Measurements from ENCODE around the gene CDH26. TPM values are rescaled to one million over a fixed set of nuclear protein-coding genes. Genes with fewer than 3 reads are reported as not detected.
A peak's percentile ranks its signal among the peaks of the same experiment; 100 is the strongest.

The CDH26 gene
- polyA plus RNA-seq (2013, experiment 1 of 2) = 0.04 TPM
- polyA plus RNA-seq (2013, experiment 2 of 2) = 0.04 TPM

- Histone ChIP-seq H3K4me3 (ENCODE audit: insufficient read depth in 1 of 2, low read depth in 1 of 2, low read length in 2 of 2) (no peak within 1 kb of the TSS), H2AFZ (ENCODE audit: low read depth, low read length) (no peak within 1 kb of the TSS), H3K9ac (ENCODE audit: low read length) (no peak within 1 kb of the TSS), H2BK120ac (ENCODE audit: low read depth, low read length) (no peak within 1 kb of the TSS), H2AK5ac (ENCODE audit: low read length, severe bottlenecking) (no peak within 1 kb of the TSS), H2BK15ac (ENCODE audit: low read depth, poor library complexity, severe bottlenecking) (no peak within 1 kb of the TSS), H3K4ac (ENCODE audit: low read depth in 1 of 2, low read length in 2 of 2) (no peak within 1 kb of the TSS), H2BK12ac (ENCODE audit: low read length in 2 of 2) (no peak within 1 kb of the TSS), H2BK5ac (ENCODE audit: low read depth, low read length, poor library complexity, severe bottlenecking) (no peak within 1 kb of the TSS), H4K91ac (ENCODE audit: low read length) (no peak within 1 kb of the TSS), H3K79me1 (replicated peaks; ENCODE audit: low read length, poor library complexity, severe bottlenecking) (no peaks in the 10 kb centered on the region), H3K27ac (ENCODE audit: low read length, poor library complexity, severe bottlenecking) (no peak within 1 kb of the TSS), H3K4me1 (ENCODE audit: control insufficient read depth, insufficient read depth, low read depth, low read length) (no peaks in the 10 kb centered on the region), H3K27me3 (ENCODE audit: control insufficient read depth in 1 of 2, insufficient read depth in 1 of 2, low read length in 2 of 2) (no peaks in the 10 kb centered on the region), H4K8ac (ENCODE audit: low read length) (no peak within 1 kb of the TSS), H3K4me2 (ENCODE audit: low read length, poor library complexity, severe bottlenecking) (no peak within 1 kb of the TSS), H3K18ac (ENCODE audit: low read depth in 1 of 2, low read length in 2 of 2) (no peak within 1 kb of the TSS), H3K36me3 (ENCODE audit: control insufficient read depth in 1 of 2, insufficient read depth in 2 of 2, low read depth in 1 of 2, low read length in 2 of 2) (no peaks in the 10 kb centered on the region), H3K14ac (ENCODE audit: low read length in 2 of 2) (peak within 1 kb of the TSS in 1 of 2 experiments; percentile 66), H3K9me3 (ENCODE audit: control insufficient read depth, low read length) (no peaks in the 10 kb centered on the region), H3K23ac (ENCODE audit: low read length in 2 of 2) (no peak within 1 kb of the TSS)
- WGBS = 91% methylated on average over 3 of the region's 5 CpGs
- no peak for DNase-seq
Observed at GRCh38 chr20:59958123-59958522, at the start of gene CDH26. TSS of gene CDH26 (plus strand) at chr20:59958423. CDS start at chr20:59958727, 304 bp downstream.

GRCh38 chr20:59908855-59909254 is 49.4 kb upstream of the CDH26 start:
- no peak overlapping the region for H3K23ac ChIP-seq (ENCODE audit: low read length in 2 of 2)
- no peaks in the 10 kb centered on the region for H3K27me3 ChIP-seq (ENCODE audit: control insufficient read depth in 1 of 2, insufficient read depth in 1 of 2, low read length in 2 of 2)
- H4K8ac ChIP-seq (ENCODE audit: low read length) = no peak overlapping the region
- H3K4me1 ChIP-seq (ENCODE audit: control insufficient read depth, insufficient read depth, low read depth, low read length) = no peaks in the 10 kb centered on the region
- no peak overlapping the region for H2BK12ac ChIP-seq (ENCODE audit: low read length in 2 of 2)
- H3K4ac ChIP-seq (ENCODE audit: low read depth in 1 of 2, low read length in 2 of 2) = no peak overlapping the region
- no peak overlapping the region for H2BK120ac ChIP-seq (ENCODE audit: low read depth, low read length)
- H2BK5ac ChIP-seq (ENCODE audit: low read depth, low read length, poor library complexity, severe bottlenecking) = no peak overlapping the region
- H2BK15ac ChIP-seq (ENCODE audit: low read depth, poor library complexity, severe bottlenecking) = no peak overlapping the region
- H3K14ac ChIP-seq (ENCODE audit: low read length in 2 of 2) = no peak overlapping the region
- H3K9me3 ChIP-seq (ENCODE audit: control insufficient read depth, low read length) = no peaks in the 10 kb centered on the region
- no peak for DNase-seq
- no peak overlapping the region for H4K91ac ChIP-seq (ENCODE audit: low read length)
- no peaks in the 10 kb centered on the region for H3K79me1 ChIP-seq (replicated peaks; ENCODE audit: low read length, poor library complexity, severe bottlenecking)
- H3K27ac ChIP-seq (ENCODE audit: low read length, poor library complexity, severe bottlenecking) = no peak overlapping the region
- no peak overlapping the region for H3K9ac ChIP-seq (ENCODE audit: low read length)
- no peak overlapping the region for H2AFZ ChIP-seq (ENCODE audit: low read depth, low read length)
- H3K18ac ChIP-seq (ENCODE audit: low read depth in 1 of 2, low read length in 2 of 2) = no peak overlapping the region
- 89% methylated on average over 5 of the region's 5 CpGs for WGBS
- H3K4me3 ChIP-seq (ENCODE audit: insufficient read depth in 1 of 2, low read depth in 1 of 2, low read length in 2 of 2) = no peak overlapping the region
- H3K36me3 ChIP-seq (ENCODE audit: control insufficient read depth in 1 of 2, insufficient read depth in 2 of 2, low read depth in 1 of 2, low read length in 2 of 2) = no peaks in the 10 kb centered on the region
- no peak overlapping the region for H2AK5ac ChIP-seq (ENCODE audit: low read length, severe bottlenecking)
- H3K4me2 ChIP-seq (ENCODE audit: low read length, poor library complexity, severe bottlenecking) = no peak overlapping the region

DNA sequence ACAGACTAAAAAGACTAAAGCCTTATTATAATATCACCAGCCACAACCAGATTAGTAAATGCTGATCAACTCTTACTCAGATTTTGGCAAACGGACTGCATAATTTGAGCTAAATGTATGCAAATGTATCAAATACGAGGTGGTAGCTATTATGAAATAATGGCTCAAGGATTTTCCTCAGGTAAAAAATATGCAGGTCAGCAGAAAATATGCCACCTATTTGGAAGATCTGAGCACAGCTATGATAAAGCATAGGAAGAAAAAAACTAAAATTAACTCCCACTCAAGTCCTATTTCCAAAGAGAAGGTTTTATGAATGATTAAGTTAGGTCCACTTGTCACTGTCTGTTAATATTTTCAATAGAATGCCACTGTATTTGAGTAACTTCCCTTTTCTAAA is 47.2 kb upstream of the CDH26 start:
- no peaks in the 10 kb centered on the region for H3K9me3 ChIP-seq (ENCODE audit: control insufficient read depth, low read length)
- H3K4me2 ChIP-seq (ENCODE audit: low read length, poor library complexity, severe bottlenecking) = no peak overlapping the region
- H3K4me1 ChIP-seq (ENCODE audit: control insufficient read depth, insufficient read depth, low read depth, low read length) = no peaks in the 10 kb centered on the region
- H2BK5ac ChIP-seq (ENCODE audit: low read depth, low read length, poor library complexity, severe bottlenecking) = no peak overlapping the region
- no peak overlapping the region for H3K4ac ChIP-seq (ENCODE audit: low read depth in 1 of 2, low read length in 2 of 2)
- no peak overlapping the region for H2AK5ac ChIP-seq (ENCODE audit: low read length, severe bottlenecking)
- no peak overlapping the region for H2AFZ ChIP-seq (ENCODE audit: low read depth, low read length)
- no peak overlapping the region for H3K23ac ChIP-seq (ENCODE audit: low read length in 2 of 2)
- no peak overlapping the region for H3K18ac ChIP-seq (ENCODE audit: low read depth in 1 of 2, low read length in 2 of 2)
- H3K9ac ChIP-seq (ENCODE audit: low read length) = no peak overlapping the region
- H3K14ac ChIP-seq (ENCODE audit: low read length in 2 of 2) = no peak overlapping the region
- no peaks in the 10 kb centered on the region for H3K36me3 ChIP-seq (ENCODE audit: control insufficient read depth in 1 of 2, insufficient read depth in 2 of 2, low read depth in 1 of 2, low read length in 2 of 2)
- DNase-seq = no peak
- H3K79me1 ChIP-seq (replicated peaks; ENCODE audit: low read length, poor library complexity, severe bottlenecking) = no peaks in the 10 kb centered on the region
- no peak overlapping the region for H2BK120ac ChIP-seq (ENCODE audit: low read depth, low read length)
- no peak overlapping the region for H2BK12ac ChIP-seq (ENCODE audit: low read length in 2 of 2)
- no peak overlapping the region for H2BK15ac ChIP-seq (ENCODE audit: low read depth, poor library complexity, severe bottlenecking)
- H3K27ac ChIP-seq (ENCODE audit: low read length, poor library complexity, severe bottlenecking) = no peak overlapping the region
- H3K27me3 ChIP-seq (ENCODE audit: control insufficient read depth in 1 of 2, insufficient read depth in 1 of 2, low read length in 2 of 2) = no peaks in the 10 kb centered on the region
- no peak overlapping the region for H4K91ac ChIP-seq (ENCODE audit: low read length)
- H4K8ac ChIP-seq (ENCODE audit: low read length) = no peak overlapping the region
- no peak overlapping the region for H3K4me3 ChIP-seq (ENCODE audit: insufficient read depth in 1 of 2, low read depth in 1 of 2, low read length in 2 of 2)
- 67% methylated on average over 2 of the region's 2 CpGs for WGBS

- Histone ChIP-seq H3K23ac (ENCODE audit: low read length in 2 of 2) (no peak overlapping the region), H3K14ac (ENCODE audit: low read length in 2 of 2) (no peak overlapping the region), H2AFZ (ENCODE audit: low read depth, low read length) (no peak overlapping the region), H2BK120ac (ENCODE audit: low read depth, low read length) (no peak overlapping the region), H3K9me3 (ENCODE audit: control insufficient read depth, low read length) (no peaks in the 10 kb centered on the region), H3K36me3 (ENCODE audit: control insufficient read depth in 1 of 2, insufficient read depth in 2 of 2, low read depth in 1 of 2, low read length in 2 of 2) (no peaks in the 10 kb centered on the region), H3K9ac (ENCODE audit: low read length) (no peak overlapping the region), H2BK15ac (ENCODE audit: low read depth, poor library complexity, severe bottlenecking) (no peak overlapping the region), H3K18ac (ENCODE audit: low read depth in 1 of 2, low read length in 2 of 2) (no peak overlapping the region), H3K27me3 (ENCODE audit: control insufficient read depth in 1 of 2, insufficient read depth in 1 of 2, low read length in 2 of 2) (no peaks in the 10 kb centered on the region), H3K4me3 (ENCODE audit: insufficient read depth in 1 of 2, low read depth in 1 of 2, low read length in 2 of 2) (no peak overlapping the region), H4K91ac (ENCODE audit: low read length) (no peak overlapping the region), H2BK5ac (ENCODE audit: low read depth, low read length, poor library complexity, severe bottlenecking) (no peak overlapping the region), H3K4ac (ENCODE audit: low read depth in 1 of 2, low read length in 2 of 2) (no peak overlapping the region), H2BK12ac (ENCODE audit: low read length in 2 of 2) (no peak overlapping the region), H3K4me1 (ENCODE audit: control insufficient read depth, insufficient read depth, low read depth, low read length) (no peaks in the 10 kb centered on the region), H3K4me2 (ENCODE audit: low read length, poor library complexity, severe bottlenecking) (no peak overlapping the region), H2AK5ac (ENCODE audit: low read length, severe bottlenecking) (no peak overlapping the region), H4K8ac (ENCODE audit: low read length) (no peak overlapping the region), H3K79me1 (replicated peaks; ENCODE audit: low read length, poor library complexity, severe bottlenecking) (no peaks in the 10 kb centered on the region), H3K27ac (ENCODE audit: low read length, poor library complexity, severe bottlenecking) (no peak overlapping the region)
- WGBS = 60% methylated on average over 4 of the region's 4 CpGs
- no peak for DNase-seq
Observed at GRCh38 chr20:59912609-59913008, 45.6 kb upstream of the CDH26 start.

Data from mesenchymal stem cell (in vitro differentiated cells and primary cell).